SK-N-SH (cell line): Measurements from ENCODE around the gene STAT1.

Source experiments
- CHD2 ChIP-seq: fragments of 150-350 bp; IDR thresholded peaks from 2 replicates; pipeline ENCODE4 v1.6.1; 2018; ENCODE audit warnings: low read length; ENCODE audit not compliant: partially characterized antibody
- EP300 ChIP-seq, 2 experiments: IDR thresholded peaks; 2 replicates each; pipeline versions ENCODE4 v1.4.0 to v1.6.1; 2012; ENCODE audit warnings: borderline replicate concordance in 1 of 2, low read depth in 1 of 2, low read length in 1 of 2
- EZH2phosphoT487 ChIP-seq: fragments of 200-600 bp; sonication (generic); IDR thresholded peaks from 2 replicates; pipeline ENCODE4 v1.6.1; 2017; ENCODE audit warnings: low read depth, mixed run types, mild to moderate bottlenecking, antibody characterized with exemption, moderate library complexity, borderline replicate concordance
- FOSL2 ChIP-seq: IDR thresholded peaks from 2 replicates; pipeline ENCODE4 v1.4.0; 2012; ENCODE audit warnings: low read depth, mild to moderate bottlenecking, moderate library complexity, borderline replicate concordance
- GABPA ChIP-seq: IDR thresholded peaks from 2 replicates; pipeline ENCODE4 v1.4.0; 2012; ENCODE audit warnings: low read depth, mild to moderate bottlenecking
- NFIC ChIP-seq: IDR thresholded peaks from 2 replicates; pipeline ENCODE4 v1.4.0; 2012; ENCODE audit warnings: borderline replicate concordance
- NRF1 ChIP-seq: IDR thresholded peaks from 2 replicates; pipeline ENCODE4 v1.6.1; 2012; ENCODE audit warnings: low read depth, mild to moderate bottlenecking, low read length
- POLR2AphosphoS5 ChIP-seq: IDR thresholded peaks from 2 replicates; pipeline ENCODE4 v1.6.1; 2012; ENCODE audit warnings: low read depth, low read length
- RCOR1 ChIP-seq: fragments of 150-350 bp; IDR thresholded peaks from 2 replicates; pipeline ENCODE4 v1.6.1; 2017; ENCODE audit warnings: antibody characterized with exemption, low read length
- RXRA ChIP-seq: IDR thresholded peaks from 2 replicates; pipeline ENCODE4 v1.4.0; 2012; ENCODE audit warnings: low read depth, mild to moderate bottlenecking, borderline replicate concordance
- TCF12 ChIP-seq: IDR thresholded peaks from 2 replicates; pipeline ENCODE4 v1.4.0; 2012
- YY1 ChIP-seq: IDR thresholded peaks from 2 replicates; pipeline ENCODE4 v1.4.0; 2012; ENCODE audit warnings: low read depth, mild to moderate bottlenecking
- TF ChIP-seq, protein P1 (sequence below): fragments of 200-600 bp; sonication (generic); IDR thresholded peaks from 2 replicates; pipeline ENCODE4 v1.6.1; 2017; ENCODE audit warnings: antibody characterized with exemption, mild to moderate bottlenecking, moderate library complexity
- TF ChIP-seq, protein P2 (sequence below): IDR thresholded peaks from 2 replicates; pipeline ENCODE4 v1.6.1; 2012; ENCODE audit warnings: mild to moderate bottlenecking, low read depth, low read length, moderate library complexity

DNA sequence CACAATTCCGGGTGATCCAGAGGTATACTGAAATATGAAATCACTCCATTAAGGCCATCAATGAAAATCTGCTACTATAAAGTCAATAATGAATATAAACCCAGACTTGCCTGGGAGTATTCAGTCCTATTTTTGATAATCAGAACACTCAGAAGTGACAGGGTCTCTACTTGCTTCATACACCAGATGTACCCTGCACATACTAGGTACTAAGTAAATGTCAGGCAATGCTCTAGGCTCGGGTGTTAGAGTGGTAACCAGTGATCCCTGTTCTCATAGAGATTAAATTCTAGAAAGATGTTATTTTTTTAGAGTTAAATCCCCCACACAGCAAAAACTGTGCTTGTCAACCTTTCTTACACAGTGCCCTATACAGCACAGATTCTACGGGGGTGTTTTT is 12.3 kb downstream of the STAT1 start:
- no peak for TF ChIP-seq GABPA
- TF ChIP-seq, protein P1, sequence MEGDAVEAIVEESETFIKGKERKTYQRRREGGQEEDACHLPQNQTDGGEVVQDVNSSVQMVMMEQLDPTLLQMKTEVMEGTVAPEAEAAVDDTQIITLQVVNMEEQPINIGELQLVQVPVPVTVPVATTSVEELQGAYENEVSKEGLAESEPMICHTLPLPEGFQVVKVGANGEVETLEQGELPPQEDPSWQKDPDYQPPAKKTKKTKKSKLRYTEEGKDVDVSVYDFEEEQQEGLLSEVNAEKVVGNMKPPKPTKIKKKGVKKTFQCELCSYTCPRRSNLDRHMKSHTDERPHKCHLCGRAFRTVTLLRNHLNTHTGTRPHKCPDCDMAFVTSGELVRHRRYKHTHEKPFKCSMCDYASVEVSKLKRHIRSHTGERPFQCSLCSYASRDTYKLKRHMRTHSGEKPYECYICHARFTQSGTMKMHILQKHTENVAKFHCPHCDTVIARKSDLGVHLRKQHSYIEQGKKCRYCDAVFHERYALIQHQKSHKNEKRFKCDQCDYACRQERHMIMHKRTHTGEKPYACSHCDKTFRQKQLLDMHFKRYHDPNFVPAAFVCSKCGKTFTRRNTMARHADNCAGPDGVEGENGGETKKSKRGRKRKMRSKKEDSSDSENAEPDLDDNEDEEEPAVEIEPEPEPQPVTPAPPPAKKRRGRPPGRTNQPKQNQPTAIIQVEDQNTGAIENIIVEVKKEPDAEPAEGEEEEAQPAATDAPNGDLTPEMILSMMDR, result no peak
- no peak for TF ChIP-seq YY1
- no peak for TF ChIP-seq FOSL2
- no peak for TF ChIP-seq EZH2phosphoT487
- no peak for TF ChIP-seq POLR2AphosphoS5
- no peak for TF ChIP-seq RCOR1
- no peak for TF ChIP-seq RXRA
- no peak for TF ChIP-seq EP300 (IDR thresholded peaks at IDR 0.05; ENCODE audit: borderline replicate concordance in 1 of 2, low read depth in 1 of 2, low read length in 1 of 2)
- TF ChIP-seq, protein P2, sequence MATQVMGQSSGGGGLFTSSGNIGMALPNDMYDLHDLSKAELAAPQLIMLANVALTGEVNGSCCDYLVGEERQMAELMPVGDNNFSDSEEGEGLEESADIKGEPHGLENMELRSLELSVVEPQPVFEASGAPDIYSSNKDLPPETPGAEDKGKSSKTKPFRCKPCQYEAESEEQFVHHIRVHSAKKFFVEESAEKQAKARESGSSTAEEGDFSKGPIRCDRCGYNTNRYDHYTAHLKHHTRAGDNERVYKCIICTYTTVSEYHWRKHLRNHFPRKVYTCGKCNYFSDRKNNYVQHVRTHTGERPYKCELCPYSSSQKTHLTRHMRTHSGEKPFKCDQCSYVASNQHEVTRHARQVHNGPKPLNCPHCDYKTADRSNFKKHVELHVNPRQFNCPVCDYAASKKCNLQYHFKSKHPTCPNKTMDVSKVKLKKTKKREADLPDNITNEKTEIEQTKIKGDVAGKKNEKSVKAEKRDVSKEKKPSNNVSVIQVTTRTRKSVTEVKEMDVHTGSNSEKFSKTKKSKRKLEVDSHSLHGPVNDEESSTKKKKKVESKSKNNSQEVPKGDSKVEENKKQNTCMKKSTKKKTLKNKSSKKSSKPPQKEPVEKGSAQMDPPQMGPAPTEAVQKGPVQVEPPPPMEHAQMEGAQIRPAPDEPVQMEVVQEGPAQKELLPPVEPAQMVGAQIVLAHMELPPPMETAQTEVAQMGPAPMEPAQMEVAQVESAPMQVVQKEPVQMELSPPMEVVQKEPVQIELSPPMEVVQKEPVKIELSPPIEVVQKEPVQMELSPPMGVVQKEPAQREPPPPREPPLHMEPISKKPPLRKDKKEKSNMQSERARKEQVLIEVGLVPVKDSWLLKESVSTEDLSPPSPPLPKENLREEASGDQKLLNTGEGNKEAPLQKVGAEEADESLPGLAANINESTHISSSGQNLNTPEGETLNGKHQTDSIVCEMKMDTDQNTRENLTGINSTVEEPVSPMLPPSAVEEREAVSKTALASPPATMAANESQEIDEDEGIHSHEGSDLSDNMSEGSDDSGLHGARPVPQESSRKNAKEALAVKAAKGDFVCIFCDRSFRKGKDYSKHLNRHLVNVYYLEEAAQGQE, result no peak
- TF ChIP-seq TCF12, result no peak
- TF ChIP-seq CHD2, result no peak
- TF ChIP-seq NRF1, result no peak
- no peak for TF ChIP-seq NFIC
